Embryonic facial prominence (tissue), 1 donor: ENCODE data around the gene SFMBT2.

Experiments used
- DNase-seq: peaks from one replicate; pipeline ENCODE4 v3.0.0-alpha.2; 2016; ENCODE audit errors: extremely low spot score

SFMBT2 gene

GRCh38 chr10:7136016-7136415, 274.8 kb downstream of the SFMBT2 start:
- DNase-seq = no peak

- no peak for DNase-seq
Measured at GRCh38 chr10:7135188-7135587, 275.6 kb downstream of the SFMBT2 start.

- no peak for DNase-seq
Measured at GRCh38 chr10:7134448-7134847, 276.4 kb downstream of the SFMBT2 start.

- no peak for DNase-seq
Measured at GRCh38 chr10:7133958-7134357, 276.9 kb downstream of the SFMBT2 start.

GRCh38 chr10:7133278-7133677, 277.6 kb downstream of the SFMBT2 start:
- DNase-seq = no peak

- DNase-seq = no peak
Measured at GRCh38 chr10:7130191-7130911, 280.5 kb downstream of the SFMBT2 start.

- no peak for DNase-seq
Measured at GRCh38 chr10:7123774-7124173, 287.1 kb downstream of the SFMBT2 start.

- no peak for DNase-seq
Measured at GRCh38 chr10:7122561-7122960, 288.3 kb downstream of the SFMBT2 start.

- DNase-seq = no peak
Measured at GRCh38 chr10:7121154-7121797, 289.6 kb downstream of the SFMBT2 start.

GRCh38 chr10:7119325-7120015, 291.4 kb downstream of the SFMBT2 start:
- DNase-seq = no peak

- DNase-seq = no peak
Measured at GRCh38 chr10:7117806-7118674, 292.8 kb downstream of the SFMBT2 start.

GRCh38 chr10:7117177-7117799, 293.5 kb downstream of the SFMBT2 start:
- DNase-seq = no peak

GRCh38 chr10:7111561-7111960, 299.3 kb downstream of the SFMBT2 start:
- no peak for DNase-seq

- no peak for DNase-seq
Measured at GRCh38 chr10:7111089-7111488, 299.7 kb downstream of the SFMBT2 start.
